ENCODE results near the gene SRP9.

SRP9 gene

GRCh38 chr1:225838793-225839192, 61.2 kb downstream of the SRP9 start:
- no peak for DNase-seq (ENCODE audit: low read depth in 4 of 4, low spot score in 1 of 4)

Data from stimulated activated CD4-positive, alpha-beta T cell treated with anti-CD3 and anti-CD28 coated beads, Interleukin-1b, Interleukin-23, amount 100 ng/mL, for 24 hours (primary cell).